NCI-H446 (cell line): Measurements from ENCODE around the gene TMEM30B.

ENCODE experiments used
- DNase-seq, 2 experiments: peaks; one replicate each; lab custom pipeline; 2025; lab: John Stamatoyannopoulos, UW

TMEM30B gene

DNA sequence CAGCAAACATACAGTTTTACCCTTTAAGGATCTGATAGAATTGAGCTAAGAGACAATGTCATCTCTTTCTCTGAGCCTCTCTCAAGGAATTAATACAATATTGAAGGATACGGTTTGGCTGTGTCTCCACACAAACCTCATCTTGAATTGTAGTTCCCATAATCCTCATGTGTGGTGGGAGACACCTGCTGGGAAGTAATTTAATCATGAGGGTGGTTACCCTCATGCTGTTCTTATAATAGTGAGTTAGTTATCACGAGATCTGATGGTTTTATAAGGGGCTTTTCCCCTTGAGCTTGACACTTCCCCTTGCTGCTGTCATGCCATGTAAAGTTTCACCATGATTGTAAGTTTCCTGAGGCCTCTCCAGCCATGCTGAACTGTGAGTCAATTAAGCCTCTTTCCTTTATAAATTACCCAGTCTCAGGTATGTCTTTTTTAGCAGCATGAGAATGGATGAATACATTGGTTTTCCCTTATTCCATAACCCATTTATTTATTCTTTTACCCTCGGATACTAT is 47.6 kb downstream of the TMEM30B start:
- DNase-seq = no peak

DNA sequence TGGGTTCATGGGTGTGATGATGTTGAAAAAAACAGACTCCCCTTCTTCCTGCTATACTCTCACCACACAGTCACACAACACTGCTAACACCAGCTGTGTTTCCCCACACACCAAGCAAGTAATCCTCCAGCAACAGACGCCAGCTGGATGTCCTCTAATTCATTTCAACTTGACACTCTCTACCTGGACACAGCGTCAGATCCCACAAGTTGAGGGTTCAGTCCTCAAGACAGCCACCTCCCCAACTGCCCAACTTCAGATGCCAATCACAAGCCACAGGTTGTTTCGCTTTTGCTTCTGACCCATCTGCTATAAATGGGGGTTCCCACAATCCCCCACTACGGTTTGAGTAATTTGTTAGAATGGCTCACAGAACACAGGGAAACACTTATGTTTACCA is 49.3 kb downstream of the TMEM30B start:
- no peak for DNase-seq

DNA sequence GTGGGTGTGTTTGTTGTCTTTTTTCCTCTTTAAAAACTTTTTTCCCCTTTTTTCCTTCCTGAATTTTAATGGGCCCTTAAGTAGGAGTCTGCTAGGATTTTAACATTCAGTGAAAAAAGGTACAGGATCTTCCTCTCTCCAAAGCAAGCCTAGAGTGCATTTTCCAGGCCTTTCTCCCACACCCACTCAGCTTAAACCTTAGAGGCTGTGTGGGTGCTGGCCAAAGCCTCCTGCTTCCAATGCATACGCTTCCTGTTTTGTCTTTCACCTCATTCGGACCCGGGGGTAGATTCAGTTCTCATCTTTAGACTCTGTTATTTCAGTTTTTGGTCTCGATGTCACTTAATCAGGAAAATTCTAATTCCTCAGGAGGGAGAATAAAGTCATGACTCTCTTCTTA is 51.2 kb downstream of the TMEM30B start:
- DNase-seq = no peak

DNA sequence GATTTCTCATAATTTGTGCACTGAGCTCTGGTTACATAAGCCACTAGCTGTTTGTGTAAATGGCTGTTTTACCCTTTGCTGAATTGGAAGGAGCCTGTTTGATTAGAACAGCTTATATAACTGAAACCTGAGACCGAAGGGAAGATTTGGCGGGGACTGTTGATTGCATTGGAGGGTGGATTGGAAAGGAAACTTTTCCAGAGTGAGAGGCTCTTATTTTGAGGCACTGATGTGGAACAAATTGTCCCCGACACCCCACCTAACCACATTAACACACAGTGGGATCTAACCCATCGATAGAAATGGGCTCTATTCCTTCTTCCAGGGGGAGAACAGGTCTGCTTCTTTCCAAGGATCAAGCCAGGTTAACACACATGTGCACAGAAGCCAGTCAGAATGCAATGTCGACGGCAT is 51.7 kb downstream of the TMEM30B start:
- no peak for DNase-seq

DNA sequence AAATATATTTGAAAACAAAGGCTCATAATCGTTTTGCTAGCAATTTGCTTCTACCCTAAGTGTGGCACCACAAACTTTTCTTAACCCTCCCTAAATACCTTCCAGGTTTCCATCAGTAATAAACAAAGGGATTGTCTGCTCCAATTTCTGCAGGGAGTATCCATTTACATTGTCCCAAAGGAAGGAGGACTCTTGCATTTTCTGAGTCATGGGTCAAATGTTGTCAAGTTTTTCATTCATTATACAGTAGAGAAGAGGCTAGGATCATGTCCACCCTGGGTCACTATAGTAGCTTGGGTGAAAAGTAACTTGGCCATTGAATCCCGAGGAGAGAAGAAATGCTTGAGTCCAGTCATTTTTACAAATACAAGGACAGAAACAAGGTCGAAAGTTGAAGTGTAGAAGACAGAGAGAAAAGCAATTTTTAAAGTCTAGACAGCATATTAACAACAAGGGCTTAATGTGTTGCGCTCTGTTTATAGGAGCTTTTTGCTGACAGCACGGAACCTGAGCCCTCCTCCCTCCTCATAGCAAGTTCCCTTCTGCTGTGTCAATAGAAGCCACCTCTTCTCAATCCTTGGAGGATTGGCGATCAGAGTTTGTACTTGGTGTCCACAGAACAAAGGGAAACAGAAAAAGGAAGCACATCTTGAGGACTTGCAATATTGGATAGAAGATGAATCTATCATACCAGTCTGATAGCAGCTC is 53.1 kb downstream of the TMEM30B start:
- no peak for DNase-seq
